Endometrial microvascular endothelial cells (primary cell): ENCODE results near the gene SDR42E2. TPM values are rescaled to one million over a fixed set of nuclear protein-coding genes. Genes with fewer than 3 reads are reported as not detected.
"Not testable (repeated sequence)": the region's sequence is repeated elsewhere in the genome, so short reads cannot be mapped to it uniquely, and the experiment has no call there.

ENCODE experiments used
- in situ Hi-C: cut with HindIII; loops from 2 replicates; pipeline ENCODE4 v1.10.0; 2017; ENCODE audit warnings: low sequenced_read_pairs, low pct_unique_long_range_greater_than_20kb; ENCODE audit errors: inconsistent ontology term
- total RNA-seq: library from RNA; depleted of rRNA; stranded (reverse); fragments of >200 nt; gene quantifications from one replicate; pipeline ENCODE4 v1.2.3, GENCODE V29; 2015; ENCODE audit errors: inconsistent ontology term

Gene SDR42E2
- total RNA-seq, result not detected

DNA sequence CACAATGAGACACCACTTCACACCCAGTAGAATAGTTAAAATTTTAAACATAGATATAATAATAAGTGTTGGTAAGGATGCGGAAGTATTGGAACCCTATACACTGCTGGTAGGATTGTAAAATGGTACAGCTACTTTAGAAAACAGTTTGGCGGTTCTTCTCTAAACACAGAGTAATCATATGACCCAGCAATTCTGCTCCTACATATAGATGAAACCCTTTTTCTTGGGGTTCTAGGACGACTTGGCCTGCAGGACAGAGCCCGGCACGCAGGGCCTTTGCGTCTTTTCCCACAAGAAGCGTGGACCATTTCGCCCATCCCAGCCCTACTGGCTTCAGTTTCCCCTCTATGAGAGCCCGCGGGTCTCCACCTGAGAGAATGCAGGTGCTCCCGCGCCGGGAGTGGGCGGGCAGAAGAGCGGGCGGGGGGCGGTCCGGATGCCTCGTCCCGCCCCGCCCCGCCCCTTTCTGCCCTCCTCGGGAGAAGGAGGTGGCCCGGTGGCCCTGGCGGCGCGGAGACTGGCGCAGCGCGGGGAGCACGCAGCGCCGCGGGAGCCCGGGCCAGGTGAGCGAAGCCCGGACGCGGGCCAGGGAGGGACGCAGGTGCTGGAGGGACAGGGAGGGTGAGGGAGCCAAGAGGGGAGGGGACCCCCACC is at the start of gene SDR42E2:
Gene SDR42E2, plus strand, starts transcription at position 508 of the 657 bp plus-strand sequence. CDS start 3,077 bp downstream, outside the sequence.
- in situ Hi-C loops, result no loop called here

DNA sequence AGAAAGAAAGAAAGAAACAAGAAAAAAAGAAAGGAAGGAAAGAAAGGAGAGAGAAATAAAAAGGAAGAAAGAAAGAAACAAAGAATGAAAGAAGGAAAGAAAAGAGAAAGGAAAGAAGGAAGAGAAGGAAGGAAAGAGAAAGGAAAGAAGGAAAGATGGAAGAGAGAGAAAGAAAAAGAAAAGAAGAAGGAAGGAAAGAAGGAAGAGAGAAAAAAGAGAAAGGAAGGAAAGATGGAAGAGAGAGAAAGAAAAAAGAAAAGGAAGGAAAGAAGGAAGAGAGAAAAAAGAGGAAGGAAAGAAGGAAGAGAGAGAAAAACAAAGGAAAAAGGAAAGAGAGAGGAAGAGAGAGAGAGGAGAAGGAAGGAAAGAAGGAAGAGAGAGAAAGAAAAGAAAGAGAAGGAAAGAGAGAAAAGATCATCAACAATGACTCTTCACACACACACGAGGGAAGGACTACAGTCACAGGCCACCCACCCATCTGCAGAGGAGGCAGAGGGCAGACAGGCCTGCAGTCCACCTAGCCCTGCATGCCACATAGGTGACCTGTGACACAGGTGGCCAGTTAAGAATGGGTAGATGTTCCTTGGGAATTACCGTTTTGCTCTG is 46.1 kb upstream of the SDR42E2 start:
- in situ Hi-C loops, result no loop called here

DNA sequence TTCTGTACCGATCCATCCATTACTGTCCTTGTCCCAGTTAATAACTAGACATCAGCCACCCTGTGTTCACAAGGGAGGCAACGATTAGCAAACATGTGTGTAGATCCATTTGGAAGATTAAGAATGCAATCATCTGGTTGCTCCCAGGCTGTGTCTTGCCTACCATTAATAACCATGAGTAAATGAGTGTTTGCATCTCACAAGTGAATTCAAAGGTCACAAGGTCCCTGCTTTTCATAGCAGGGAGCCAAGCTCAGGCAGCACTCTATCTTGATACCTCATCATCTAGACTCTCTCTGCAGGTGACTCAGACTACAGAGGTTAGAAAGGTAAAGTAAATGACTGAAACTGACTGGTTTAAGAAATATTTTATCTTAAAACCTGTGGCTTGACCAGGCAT is 44.7 kb upstream of the SDR42E2 start:
- in situ Hi-C loops, result no loop called here

DNA sequence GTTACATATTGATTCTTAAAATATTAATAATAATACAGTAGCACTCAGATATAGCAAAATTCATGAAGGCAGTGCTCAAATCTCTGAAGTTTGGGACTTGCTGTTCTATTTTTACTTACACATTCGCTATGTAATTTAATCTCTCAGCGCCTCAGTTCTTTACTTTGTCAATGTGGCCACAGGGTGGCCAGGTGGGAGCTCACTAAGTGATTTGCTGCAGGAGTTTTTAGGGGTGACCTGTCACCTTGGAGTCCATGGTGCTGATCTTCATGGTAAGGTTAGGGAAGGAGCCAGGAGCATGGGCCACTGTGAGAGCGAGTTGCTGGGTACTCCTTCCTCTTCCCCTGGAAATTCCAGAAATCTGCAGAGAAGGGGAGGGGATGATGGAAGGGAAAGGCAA is 41.9 kb upstream of the SDR42E2 start:
- in situ Hi-C loops, result no loop called here

DNA sequence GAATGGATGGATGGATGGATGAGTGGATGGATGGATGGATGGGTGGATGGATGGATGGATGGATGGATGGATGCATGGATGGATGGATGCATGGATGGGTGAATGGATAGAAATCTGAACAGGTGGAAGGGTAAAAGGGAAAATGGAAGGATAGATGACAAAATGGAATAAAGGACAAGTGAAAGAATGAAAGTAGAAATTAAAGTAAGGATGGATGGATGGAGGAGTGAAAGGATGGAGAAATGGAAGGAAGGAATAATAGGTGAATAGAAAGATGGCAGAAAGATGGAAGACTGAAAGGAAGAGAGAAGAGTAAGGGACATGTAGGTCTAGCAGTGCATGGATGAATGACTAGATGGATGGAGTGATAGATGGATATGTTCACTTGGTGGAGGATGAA is 40.1 kb upstream of the SDR42E2 start:
- in situ Hi-C loops, result no loop called here

- in situ Hi-C loops, result no loop called here
Observed at GRCh38 chr16:22123146-22123545, 39.2 kb upstream of the SDR42E2 start.

- in situ Hi-C loops, result no loop called here
Observed at GRCh38 chr16:22123759-22124490, 38.4 kb upstream of the SDR42E2 start.

- in situ Hi-C loops, result no loop called here
Observed at GRCh38 chr16:22124583-22125284, 37.6 kb upstream of the SDR42E2 start.

DNA sequence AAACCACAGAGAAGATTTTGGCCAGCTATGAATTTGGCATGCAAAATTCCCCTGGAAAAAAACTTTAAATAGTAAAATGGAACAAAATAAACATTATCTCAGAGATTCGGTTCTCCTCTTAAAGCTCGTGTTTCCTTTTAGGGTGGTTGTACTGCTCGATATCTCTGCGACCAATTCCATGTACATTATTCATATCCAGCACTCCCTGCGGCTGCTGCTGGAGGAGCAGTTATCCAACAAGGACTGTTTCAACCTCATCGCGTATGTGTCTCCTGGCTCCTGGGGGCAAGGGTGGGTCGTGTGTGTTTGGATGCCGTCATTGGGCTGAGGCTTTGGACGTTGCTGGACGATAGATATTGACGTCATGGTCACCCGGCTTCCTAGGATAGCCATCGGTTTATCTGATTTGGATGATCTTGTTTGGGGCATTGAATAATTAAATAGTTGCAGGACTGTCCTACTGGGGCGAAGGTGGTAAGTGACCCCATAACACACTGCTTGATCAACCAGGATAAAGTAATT is 36.2 kb upstream of the SDR42E2 start:
- in situ Hi-C loops, result no loop called here

DNA sequence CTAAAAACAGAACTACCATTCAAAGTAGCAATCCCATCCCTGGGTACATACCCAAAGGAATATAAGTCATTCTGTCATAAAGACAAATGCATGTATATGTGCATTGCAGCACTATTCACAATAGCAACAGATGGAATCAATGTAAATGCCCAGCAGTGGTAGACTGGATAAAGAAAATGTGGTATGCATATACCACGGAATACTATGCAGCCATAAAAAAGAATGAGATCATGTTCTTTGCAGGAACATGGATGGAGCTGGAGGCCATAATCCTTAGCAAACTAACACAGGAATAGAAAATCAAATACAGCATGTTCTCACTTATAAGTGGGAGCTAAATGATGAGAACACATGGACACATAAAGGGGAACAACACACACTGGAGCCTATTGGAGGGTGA is 33.8 kb upstream of the SDR42E2 start:
- in situ Hi-C loops, result not testable (repeated sequence)

- in situ Hi-C loops, result no loop called here
Observed at GRCh38 chr16:22130528-22130927, 31.8 kb upstream of the SDR42E2 start.

DNA sequence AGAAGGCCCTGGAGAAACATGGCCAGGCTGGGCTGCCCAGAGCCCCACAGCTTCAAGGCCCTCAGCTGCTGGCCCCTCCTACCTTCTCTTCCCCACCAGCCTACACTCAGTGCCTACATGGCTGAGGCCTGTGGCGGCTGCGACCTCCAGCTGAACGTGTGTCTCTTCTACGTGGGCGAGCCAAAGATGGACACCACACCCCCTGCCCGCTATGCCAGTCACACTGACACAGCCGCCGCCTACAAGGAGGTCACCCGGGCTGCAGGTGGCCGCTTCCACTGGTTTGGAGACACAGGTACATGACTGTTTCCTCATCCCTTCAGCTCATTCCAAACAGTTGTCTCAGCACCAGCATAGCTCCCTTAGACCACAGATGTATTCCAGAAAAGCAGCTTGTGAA is 29.5 kb upstream of the SDR42E2 start:
- in situ Hi-C loops, result no loop called here

DNA sequence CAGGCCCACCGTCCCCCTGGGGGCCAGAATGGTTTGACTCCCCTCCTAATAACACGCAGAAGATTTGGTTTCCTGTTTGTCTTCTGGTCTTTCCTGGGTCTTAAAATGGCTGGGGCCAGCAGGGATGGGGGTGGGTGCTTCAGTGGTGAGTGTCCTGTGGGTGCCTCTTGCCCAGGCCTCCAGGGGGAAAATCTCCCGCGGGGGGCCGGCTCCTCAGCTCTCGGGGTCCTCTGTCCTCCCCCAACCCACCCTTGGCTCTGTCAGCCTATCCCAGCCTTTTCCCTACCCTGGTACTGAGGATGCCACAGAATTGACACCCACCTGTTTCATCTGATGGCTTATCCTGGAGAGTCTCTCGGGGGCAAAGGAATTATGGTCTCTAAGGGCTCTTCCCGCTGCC is 23.8 kb upstream of the SDR42E2 start:
- in situ Hi-C loops, result no loop called here

DNA sequence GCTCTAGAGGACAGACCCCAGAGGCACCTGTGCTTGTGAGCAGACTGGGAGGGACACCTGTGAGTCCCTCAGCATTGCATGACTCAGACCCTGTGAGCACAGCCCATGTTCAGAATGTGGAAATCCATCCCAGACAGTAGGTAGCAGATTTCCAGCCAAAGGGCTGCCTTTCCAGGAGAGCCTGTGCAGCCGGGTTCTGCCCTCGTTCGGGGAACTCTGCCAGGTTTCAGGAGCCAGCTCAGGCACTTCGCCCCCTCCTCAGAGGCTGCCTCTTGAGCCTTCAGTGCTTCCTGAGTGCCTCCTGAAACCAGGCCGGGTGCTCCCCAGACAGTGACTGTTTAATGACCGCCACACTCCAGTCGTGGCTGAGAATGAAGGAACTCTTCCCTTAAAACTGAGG is 23.3 kb upstream of the SDR42E2 start:
- in situ Hi-C loops, result no loop called here

DNA sequence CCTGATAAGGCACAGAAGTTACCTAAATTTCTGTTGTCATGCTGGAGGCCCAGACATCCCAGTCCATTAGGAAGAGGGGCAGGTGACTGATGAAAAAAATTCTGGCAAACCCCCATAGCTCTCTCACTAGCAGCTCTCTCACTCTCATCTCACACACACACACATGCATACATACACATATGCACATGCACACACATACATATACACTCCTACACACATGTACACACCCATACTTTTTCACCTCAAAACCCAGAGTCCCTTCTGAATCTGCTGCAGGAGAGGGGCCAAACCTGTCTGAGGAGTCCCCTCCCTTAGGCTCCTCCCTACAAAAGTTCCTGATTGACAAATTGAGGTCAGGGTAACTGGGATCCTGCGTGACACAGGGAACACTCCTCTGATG is 22.6 kb upstream of the SDR42E2 start:
- in situ Hi-C loops, result no loop called here

DNA sequence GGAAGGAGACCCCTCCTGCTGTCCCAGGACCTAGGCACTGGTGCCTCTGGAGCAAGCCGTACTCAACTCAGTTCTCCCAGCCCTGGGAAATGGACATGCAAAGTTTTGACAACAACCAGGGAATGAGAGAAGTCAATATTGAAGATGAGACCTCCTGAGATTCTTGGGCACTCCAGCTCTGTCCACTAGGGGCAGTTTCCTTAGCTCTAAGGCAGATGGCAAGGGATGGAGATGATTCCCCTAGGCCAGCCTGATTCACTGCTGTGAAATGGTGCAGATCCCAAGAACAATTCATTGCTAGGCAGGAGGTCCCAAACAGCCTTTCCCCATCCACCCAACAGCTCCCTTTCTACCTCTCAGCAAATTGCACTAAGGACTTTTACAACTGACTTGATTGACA is 20.5 kb upstream of the SDR42E2 start:
- in situ Hi-C loops, result no loop called here

DNA sequence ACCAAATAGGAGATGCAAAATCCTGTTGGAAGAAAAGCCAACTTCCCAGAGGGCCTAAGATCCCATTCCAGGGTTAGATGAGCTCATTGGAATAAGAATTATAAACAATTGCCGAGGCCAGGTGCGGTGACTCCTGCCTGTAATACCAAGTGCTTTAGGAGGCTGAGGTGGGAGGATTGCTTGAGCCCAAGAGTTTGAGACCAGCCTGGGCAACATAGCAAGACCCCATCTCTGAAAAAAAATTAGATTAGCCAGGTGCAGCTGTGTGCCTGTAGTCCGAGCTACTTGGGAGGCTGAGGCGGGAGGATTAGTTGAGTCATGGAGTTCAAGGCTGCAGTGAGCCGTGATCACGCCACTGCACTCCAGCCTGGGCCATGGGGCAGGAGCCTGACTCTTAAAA is 17.8 kb upstream of the SDR42E2 start:
- in situ Hi-C loops, result no loop called here

DNA sequence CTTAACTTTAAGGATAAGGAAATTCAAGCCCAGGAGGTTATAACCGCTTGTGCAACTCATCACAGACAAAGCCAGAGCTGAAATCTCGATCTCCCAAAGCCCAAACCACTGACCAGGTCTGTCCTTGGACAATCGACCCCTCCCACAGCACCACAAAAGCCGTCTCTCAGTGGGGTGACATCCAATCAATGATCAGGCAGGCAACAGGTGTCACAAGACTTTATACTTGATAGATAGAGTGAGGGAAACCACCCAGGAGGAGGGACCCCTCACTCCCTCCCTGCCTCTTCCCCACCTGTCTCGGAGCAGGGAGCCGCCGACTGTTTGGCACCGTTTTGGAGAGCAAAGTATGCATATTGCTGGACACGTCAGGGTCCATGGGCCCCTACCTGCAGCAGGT is 14.5 kb upstream of the SDR42E2 start:
- in situ Hi-C loops, result no loop called here

DNA sequence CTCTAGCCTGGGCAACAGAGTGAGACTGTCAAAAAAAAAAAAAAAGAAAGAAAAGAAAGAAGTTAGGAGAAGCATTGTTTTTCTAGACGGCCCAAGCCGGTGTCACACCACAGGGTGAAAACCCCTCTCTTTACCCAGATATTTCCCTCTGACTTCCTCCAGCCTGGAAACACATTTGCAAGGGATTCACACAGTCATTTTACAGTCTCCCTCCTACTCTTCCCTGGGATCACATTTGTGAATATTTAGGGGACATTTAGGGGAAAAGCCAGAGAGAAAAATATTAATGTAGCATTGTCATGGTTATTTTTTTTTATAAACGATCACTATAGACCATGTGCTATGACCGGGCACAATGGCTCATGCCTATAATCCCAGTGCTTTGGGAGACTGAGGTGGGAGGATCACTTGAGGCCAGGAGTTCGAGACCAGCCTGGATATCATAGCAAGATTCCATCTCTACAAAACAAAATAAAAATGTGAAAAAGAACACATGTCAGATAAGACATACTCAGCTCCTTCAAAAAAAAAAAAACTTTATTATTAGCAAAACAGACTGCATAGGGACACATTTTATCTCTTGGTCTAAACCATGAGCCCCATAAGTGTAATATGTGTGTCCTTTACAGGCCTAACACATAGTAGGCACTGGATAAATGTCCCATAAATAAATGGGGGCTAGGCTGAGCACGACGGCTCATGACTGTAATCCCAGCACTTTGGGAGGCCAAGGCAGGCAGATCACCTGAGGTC is 10.9 kb upstream of the SDR42E2 start:
- in situ Hi-C loops, result no loop called here
